Heart left ventricle (tissue), 13 donors: ENCODE measurements around the gene R3HDM2.

Experiments used
- CTCF ChIP-seq, 12 donors: fragments of 200-600 bp; sonication (generic) in 4 of 12; IDR thresholded peaks; one replicate each; pipeline versions ENCODE4 v1.5.0 to v1.8.0; 2018 to 2022; ENCODE audit warnings: antibody characterized with exemption in 12 of 12, mild to moderate bottlenecking in 5 of 12
- POLR2A ChIP-seq, 2 donors: fragments of 450-650 bp; IDR thresholded peaks; one replicate each; pipeline ENCODE4 v1.6.1; 2017; ENCODE audit warnings: antibody characterized with exemption in 2 of 2, mild to moderate bottlenecking in 2 of 2, moderate library complexity in 2 of 2
- donor health status: ischemic (EF 13 %, LVEDD 7.1; RV severe dilation, severe dysfunction).
- donor health status: DM: no; HTN: yes; CAD: no.
- donor health status: DM: no; HTN: no; CAD: no.
- donor health status: ischemic (EF 25% LVEDD 6.9; RV normal size, moderate dysfunction).
- donor health status: ischemic (EF 25% LVEDD 5.7; RV mildly dilated, moderate dysfunction).
- donor health status: ischemic (EF 35%, LVEDD 5.7; RV mildly dilated, moderate dysfunction).
- donor health status: nonischemic (EF 11% LVEDD 7.7; RV severe dilation, severe dysfunction).
- donor health status: DM: yes; HTN: yes; CAD: no.
- donor health status: PGD.
- donor health status: ischemic (EF 29% LVEDD 5.4; RV normal size, mild dysfunction).
- donor health status: nonischemic (EF 23%, LVEDD 6.1; RV moderate dilation, normal function).

DNA sequence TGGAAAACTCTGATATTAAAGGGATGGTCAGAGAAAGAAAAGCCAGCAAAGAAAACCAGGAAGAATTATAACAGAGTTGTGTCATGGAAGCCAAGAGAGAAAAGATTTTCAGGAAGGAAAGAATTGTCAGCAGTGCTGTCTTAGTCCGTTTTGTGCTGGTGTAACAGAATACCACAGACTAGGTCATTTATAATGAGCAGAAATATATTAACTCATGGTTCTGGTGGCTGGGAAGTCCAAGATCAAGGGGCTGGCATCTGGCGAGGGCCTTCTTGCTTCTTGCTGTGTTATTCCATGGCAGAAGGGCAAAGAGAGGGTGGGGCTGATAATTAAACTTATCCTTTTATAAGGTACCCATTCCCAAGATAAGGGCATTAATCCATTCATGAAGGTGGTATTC lies 17.8 kb upstream of the R3HDM2 start:
- TF ChIP-seq CTCF (IDR thresholded peaks at IDR 0.05) (no peak), POLR2A (IDR thresholded peaks at IDR 0.05) (no peak)
